SU-DHL-6 (cell line): ENCODE results near the gene COL16A1.

Source experiments
- H2AFZ ChIP-seq: fragments of 200-600 bp; sonication (generic); 2 replicates; pipeline ENCODE4 v1.6.1; 2014; ENCODE audit warnings: low read depth, mild to moderate bottlenecking, moderate library complexity, mixed read lengths, antibody characterized with exemption, low read length; ENCODE audit not compliant: severe bottlenecking
- H3F3A ChIP-seq: fragments of 200-600 bp; shearing (Covaris generic); 2 replicates; pipeline ENCODE4 v1.6.0; 2016; ENCODE audit warnings: antibody characterized with exemption, mild to moderate bottlenecking; ENCODE audit not compliant: insufficient read depth
- H3K27ac ChIP-seq: fragments of 200-600 bp; sonication (generic); 2 replicates; pipeline ENCODE4 v1.5.1; 2016; ENCODE audit warnings: low read depth, mild to moderate bottlenecking, low read length, moderate library complexity, mixed read lengths
- H3K27me3 ChIP-seq: fragments of 200-600 bp; sonication (generic), shearing (Covaris generic); 2 replicates; pipeline ENCODE4 v1.6.0; 2014; ENCODE audit warnings: mild to moderate bottlenecking, low read length
- H3K36me3 ChIP-seq: fragments of 200-600 bp; sonication (generic); 2 replicates; pipeline ENCODE4 v1.6.1; 2014; ENCODE audit warnings: mild to moderate bottlenecking, low read length, mixed read lengths
- H3K4me2 ChIP-seq: fragments of 300-600, 200-600 bp; shearing (Covaris generic), sonication (generic); 2 replicates; pipeline ENCODE4 v1.6.0; 2014; ENCODE audit warnings: low read length, low read depth, mild to moderate bottlenecking; ENCODE audit not compliant: poor library complexity, severe bottlenecking
- H3K4me3 ChIP-seq: fragments of 200-600 bp; sonication (generic); 2 replicates; pipeline ENCODE4 v1.5.1; 2014; ENCODE audit warnings: antibody characterized with exemption, low read length, mild to moderate bottlenecking, mixed read lengths; ENCODE audit not compliant: insufficient read depth, poor library complexity, severe bottlenecking
- H3K79me2 ChIP-seq: fragments of 200-600 bp; sonication (generic); 2 replicates; pipeline ENCODE4 v1.6.1; 2014; ENCODE audit warnings: mild to moderate bottlenecking, low read length, moderate library complexity; ENCODE audit not compliant: insufficient read depth
- H3K9ac ChIP-seq: fragments of 200-600 bp; sonication (generic); 2 replicates; pipeline ENCODE4 v1.7.0; 2014; ENCODE audit warnings: mild to moderate bottlenecking, low read length
- H3K9me2 ChIP-seq: fragments of 200-600 bp; sonication (generic); replicated peaks from 2 replicates; pipeline ENCODE4 v1.6.1; 2014; ENCODE audit warnings: low read length; ENCODE audit not compliant: insufficient read depth
- H3K9me3 ChIP-seq: fragments of 200-600 bp; sonication (generic); 2 replicates; pipeline ENCODE4 v1.6.1; 2014; ENCODE audit warnings: low read length, mixed read lengths; ENCODE audit not compliant: insufficient read depth
- H4K20me1 ChIP-seq: fragments of 200-600 bp; sonication (generic); 2 replicates; pipeline ENCODE4 v1.6.1; 2014; ENCODE audit warnings: low read depth, mild to moderate bottlenecking, antibody characterized with exemption, low read length, moderate library complexity, mixed read lengths
- CTCF ChIP-seq: fragments of 200-600 bp; sonication (generic); IDR thresholded peaks from one replicate; pipeline ENCODE4 v1.5.1; 2017; ENCODE audit warnings: antibody characterized with exemption, mild to moderate bottlenecking, low read length, moderate library complexity; ENCODE audit not compliant: insufficient read depth, poor library complexity, severe bottlenecking
- EZH2phosphoT487 ChIP-seq: fragments of 200-600 bp; sonication (generic), shearing (Covaris generic); conservative IDR thresholded peaks from 2 replicates; pipeline ENCODE4 v1.6.1; 2018; ENCODE audit warnings: mild to moderate bottlenecking, antibody characterized with exemption, low read length, moderate library complexity, mixed read lengths

Gene COL16A1

GRCh38 chr1:31745946-31746670, 42.3 kb upstream of the COL16A1 start:
- Histone ChIP-seq H4K20me1 (no peaks in the 10 kb centered on the region), H3K4me3 (no peak overlapping the region), H3K9me2 (no peaks in the 10 kb centered on the region), H3F3A (peaks cover 8% of the 10 kb centered on the region), H3K36me3 (no peaks in the 10 kb centered on the region), H3K9ac (no peak overlapping the region), H3K79me2 (no peaks in the 10 kb centered on the region), H3K9me3 (no peaks in the 10 kb centered on the region), H3K27ac (no peak overlapping the region), H3K4me2 (no peak overlapping the region), H3K27me3 (no peaks in the 10 kb centered on the region), H2AFZ (no peak overlapping the region)
- no peak for TF ChIP-seq EZH2phosphoT487
- TF ChIP-seq CTCF = peak; percentile 5

GRCh38 chr1:31745096-31745945, 41.5 kb upstream of the COL16A1 start:
- Histone ChIP-seq H3K4me3 (no peak overlapping the region), H3K9ac (peak overlapping the region; percentile 29; the same call in 1 of the 2 replicates), H3K27ac (peak overlapping the region; percentile 73), H3K27me3 (no peaks in the 10 kb centered on the region), H3K9me2 (no peaks in the 10 kb centered on the region), H4K20me1 (no peaks in the 10 kb centered on the region), H3K79me2 (no peaks in the 10 kb centered on the region), H2AFZ (no peak overlapping the region), H3K4me2 (peak overlapping the region; percentile 44), H3K9me3 (no peaks in the 10 kb centered on the region), H3F3A (peaks cover 8% of the 10 kb centered on the region), H3K36me3 (no peaks in the 10 kb centered on the region)
- TF ChIP-seq EZH2phosphoT487 (no peak), CTCF (peak; percentile 73)

- no peaks in the 10 kb centered on the region for H3K9me3 ChIP-seq
- no peaks in the 10 kb centered on the region for H3K79me2 ChIP-seq
- H3K27me3 ChIP-seq = no peaks in the 10 kb centered on the region
- no peak for TF ChIP-seq EZH2phosphoT487
- no peak for TF ChIP-seq CTCF
- no peak overlapping the region for H2AFZ ChIP-seq
- H3K36me3 ChIP-seq = no peaks in the 10 kb centered on the region
- H3F3A ChIP-seq = peaks cover 8% of the 10 kb centered on the region
- H3K9me2 ChIP-seq = no peaks in the 10 kb centered on the region
- no peaks in the 10 kb centered on the region for H4K20me1 ChIP-seq
- H3K4me3 ChIP-seq = no peak overlapping the region
- H3K27ac ChIP-seq = peak overlapping the region; percentile 73
- H3K9ac ChIP-seq = peak overlapping the region; percentile 29; the same call in 1 of the 2 replicates
- peak overlapping the region; percentile 44 for H3K4me2 ChIP-seq
Observed at GRCh38 chr1:31744165-31744888, 40.5 kb upstream of the COL16A1 start.
